Testis (tissue), 3 donors: ENCODE data around the gene VIL1. TPM values are rescaled to one million over a fixed set of nuclear protein-coding genes. Genes with fewer than 3 reads are reported as not detected.

Source experiments
- DNase-seq: peaks from one replicate; pipeline ENCODE4 v3.0.0-alpha.2; 2019
- H3K27ac ChIP-seq, 2 donors: fragments of 200-600 bp; sonication (generic); one replicate each; pipeline ENCODE4 v1.5.1; 2019
- H3K27me3 ChIP-seq: fragments of 200-600 bp; sonication (generic); one replicate; pipeline ENCODE4 v1.5.1; 2019
- H3K36me3 ChIP-seq: fragments of 200-600 bp; sonication (generic); one replicate; pipeline ENCODE4 v1.5.1; 2017; ENCODE audit warnings: low read depth; ENCODE audit errors: missing control alignments
- H3K4me1 ChIP-seq: fragments of 200-600 bp; sonication (generic); one replicate; pipeline ENCODE4 v1.5.1; 2019
- H3K4me3 ChIP-seq, 2 donors: fragments of 200-600 bp; sonication (generic); one replicate each; pipeline ENCODE4 v1.5.1; 2017 to 2019
- H3K9me3 ChIP-seq: fragments of 200-600 bp; sonication (generic); one replicate; pipeline ENCODE4 v1.5.1; 2017
- POLR2A ChIP-seq: fragments of 450-650 bp; IDR thresholded peaks from one replicate; pipeline ENCODE4 v1.6.1; 2017; ENCODE audit warnings: antibody characterized with exemption, mild to moderate bottlenecking, moderate library complexity
- WGBS, 2 donors: methylation state at CpG; one replicate each; pipeline ENCODE4 v1.1.5; 2018; 5-methylcytosine and 5-hydroxymethylcytosine counted together
- intact Hi-C: fragments of 100-400 bp; cut with DNase I; formaldehyde crosslinking; loops from one replicate; pipeline ENCODE4 v1.15.1; 2023; ENCODE audit warnings: low total_unique reads
- polyA plus RNA-seq: library from polyadenylated mRNA; stranded (reverse); fragments of 350-450 nt; fragmentation: Illumina TruSeq; extraction: RNeasy Lipid Tissue Mini Kit (QIAGEN cat#74804); gene quantifications from one replicate; pipeline ENCODE4 v1.2.3, GENCODE V29; 2014; ENCODE audit warnings: low read depth, low replicate concordance; ENCODE audit not compliant: insufficient read depth
- total RNA-seq, 2 donors: library from RNA; depleted of rRNA; stranded (reverse); fragments of >200 nt; gene quantifications; one replicate each; pipeline ENCODE4 v1.2.3, GENCODE V29; 2016
- TF ChIP-seq, protein P1 (sequence below), 3 experiments: fragments of 450-650 bp in 2 of 3; fragments of 200-600 bp in 1 of 3; sonication (generic) in 1 of 3; IDR thresholded peaks; one replicate each; pipeline ENCODE4 v1.5.1; 2016 to 2019; ENCODE audit warnings: antibody characterized with exemption in 3 of 3, mild to moderate bottlenecking in 2 of 3, moderate library complexity in 1 of 3

The VIL1 gene
- total and polyA plus RNA-seq, 3 donors from 2014 or later: 0.50 to 1.6 (median 0.71) TPM

DNA sequence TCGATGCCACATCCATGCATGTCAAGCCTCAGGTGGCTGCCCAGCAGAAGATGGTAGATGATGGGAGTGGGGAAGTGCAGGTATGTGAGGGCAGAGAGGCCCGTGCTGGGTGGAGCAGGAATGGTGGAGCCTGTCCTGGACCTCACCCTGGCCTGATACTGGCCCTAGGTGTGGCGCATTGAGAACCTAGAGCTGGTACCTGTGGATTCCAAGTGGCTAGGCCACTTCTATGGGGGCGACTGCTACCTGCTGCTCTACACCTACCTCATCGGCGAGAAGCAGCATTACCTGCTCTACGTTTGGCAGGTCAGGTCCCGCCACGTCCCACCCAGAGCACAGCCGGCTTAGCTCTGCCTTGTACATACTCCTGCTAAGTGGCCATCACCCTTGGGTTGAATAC lies 13.0 kb downstream of the VIL1 start:
- no peak overlapping the region for H3K27ac ChIP-seq
- H3K4me3 ChIP-seq: no peak overlapping the region
- H3K36me3 ChIP-seq: no peaks in the 10 kb centered on the region
- 96 to 98% methylated on average over 7 to 10 of the region's 10 CpGs for WGBS, 2 donors
- H3K9me3 ChIP-seq: no peaks in the 10 kb centered on the region
- TF ChIP-seq POLR2A: no peak
- TF ChIP-seq, protein P1, sequence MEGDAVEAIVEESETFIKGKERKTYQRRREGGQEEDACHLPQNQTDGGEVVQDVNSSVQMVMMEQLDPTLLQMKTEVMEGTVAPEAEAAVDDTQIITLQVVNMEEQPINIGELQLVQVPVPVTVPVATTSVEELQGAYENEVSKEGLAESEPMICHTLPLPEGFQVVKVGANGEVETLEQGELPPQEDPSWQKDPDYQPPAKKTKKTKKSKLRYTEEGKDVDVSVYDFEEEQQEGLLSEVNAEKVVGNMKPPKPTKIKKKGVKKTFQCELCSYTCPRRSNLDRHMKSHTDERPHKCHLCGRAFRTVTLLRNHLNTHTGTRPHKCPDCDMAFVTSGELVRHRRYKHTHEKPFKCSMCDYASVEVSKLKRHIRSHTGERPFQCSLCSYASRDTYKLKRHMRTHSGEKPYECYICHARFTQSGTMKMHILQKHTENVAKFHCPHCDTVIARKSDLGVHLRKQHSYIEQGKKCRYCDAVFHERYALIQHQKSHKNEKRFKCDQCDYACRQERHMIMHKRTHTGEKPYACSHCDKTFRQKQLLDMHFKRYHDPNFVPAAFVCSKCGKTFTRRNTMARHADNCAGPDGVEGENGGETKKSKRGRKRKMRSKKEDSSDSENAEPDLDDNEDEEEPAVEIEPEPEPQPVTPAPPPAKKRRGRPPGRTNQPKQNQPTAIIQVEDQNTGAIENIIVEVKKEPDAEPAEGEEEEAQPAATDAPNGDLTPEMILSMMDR (IDR thresholded peaks at IDR 0.05): no peak
- H3K27me3 ChIP-seq: no peaks in the 10 kb centered on the region
- peaks cover 3% of the 10 kb centered on the region for H3K4me1 ChIP-seq
- DNase-seq: no peak
- intact Hi-C loops: no loop called here

- Histone ChIP-seq H3K27ac (no peak overlapping the region), H3K4me1 (peaks cover 3% of the 10 kb centered on the region), H3K4me3 (no peak overlapping the region), H3K27me3 (no peaks in the 10 kb centered on the region), H3K36me3 (no peaks in the 10 kb centered on the region), H3K9me3 (no peaks in the 10 kb centered on the region)
- no peak for DNase-seq
- intact Hi-C loops: no loop called here
- no peak for TF ChIP-seq POLR2A
- WGBS, 2 donors: 94 to 97% methylated on average over 5 to 8 of the region's 8 CpGs
Measured at GRCh38 chr2:218432676-218433365, 13.9 kb downstream of the VIL1 start.

DNA sequence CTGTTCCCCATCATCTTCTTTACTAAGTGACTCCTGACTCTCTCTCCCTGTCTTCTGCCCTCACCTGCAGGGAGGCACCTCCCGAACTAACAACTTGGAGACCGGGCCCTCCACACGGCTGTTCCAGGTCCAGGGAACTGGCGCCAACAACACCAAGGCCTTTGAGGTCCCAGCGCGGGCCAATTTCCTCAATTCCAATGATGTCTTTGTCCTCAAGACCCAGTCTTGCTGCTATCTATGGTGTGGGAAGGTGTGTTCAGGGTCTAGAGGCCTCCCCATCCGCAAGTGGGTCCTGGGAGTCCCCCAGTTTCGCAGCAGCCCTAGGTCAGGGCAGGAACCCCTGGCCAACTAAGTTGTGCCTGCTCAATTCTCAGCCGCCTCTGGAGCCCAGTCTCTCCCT lies 15.5 kb downstream of the VIL1 start:
- TF ChIP-seq, protein P1 (IDR thresholded peaks at IDR 0.05): no peak
- TF ChIP-seq POLR2A: no peak
- Histone ChIP-seq H3K4me3 (no peak overlapping the region), H3K4me1 (peaks cover 3% of the 10 kb centered on the region), H3K27me3 (no peaks in the 10 kb centered on the region), H3K27ac (no peak overlapping the region), H3K36me3 (no peaks in the 10 kb centered on the region), H3K9me3 (no peaks in the 10 kb centered on the region)
- intact Hi-C loops: no loop called here
- DNase-seq: no peak
- 96 to 98% methylated on average over 9 of the region's 9 CpGs for WGBS, 2 donors

GRCh38 chr2:218435003-218435982 lies 16.4 kb downstream of the VIL1 start:
- WGBS, 2 donors: 96% methylated on average over 10 to 11 of the region's 11 CpGs
- intact Hi-C loops: no loop called here
- Histone ChIP-seq H3K36me3 (no peaks in the 10 kb centered on the region), H3K9me3 (no peaks in the 10 kb centered on the region), H3K27ac (no peak overlapping the region), H3K4me3 (no peak overlapping the region), H3K4me1 (peaks cover 3% of the 10 kb centered on the region), H3K27me3 (no peaks in the 10 kb centered on the region)
- TF ChIP-seq, protein P1 (IDR thresholded peaks at IDR 0.05): no peak
- TF ChIP-seq POLR2A: no peak
- DNase-seq: no peak

GRCh38 chr2:218436992-218437391 lies 18.1 kb downstream of the VIL1 start:
- Histone ChIP-seq H3K4me1 (peaks cover 3% of the 10 kb centered on the region), H3K4me3 (no peak overlapping the region), H3K36me3 (no peaks in the 10 kb centered on the region), H3K27me3 (no peaks in the 10 kb centered on the region), H3K27ac (no peak overlapping the region), H3K9me3 (no peaks in the 10 kb centered on the region)
- TF ChIP-seq, protein P1 (IDR thresholded peaks at IDR 0.05): no peak
- no peak for TF ChIP-seq POLR2A
- no peak for DNase-seq
- WGBS, 2 donors: 49 to 81% methylated on average over 3 to 5 of the region's 5 CpGs
- intact Hi-C loops: no loop called here
